Small intestine (tissue), 7 donors: ENCODE results near the gene PPP1R12B. TPM values are rescaled to one million over a fixed set of nuclear protein-coding genes. Genes with fewer than 3 reads are reported as not detected.

Source experiments
- DNase-seq, 2 donors: peaks; one replicate each; pipeline versions ENCODE4 v3.0.0 to v3.0.0-alpha.2; 2013
- FAIRE-seq: peaks from 2 replicates; lab custom pipeline; 2012; peaks lifted over from hg19 to GRCh38; lab: Jason Lieb, UNC
- H3K27ac ChIP-seq, 3 donors: one replicate each; pipeline ENCODE4 v1.5.1; 2013; ENCODE audit warnings: low read length in 2 of 3, mild to moderate bottlenecking in 2 of 3, control low read depth in 1 of 3, inconsistent platforms in 1 of 3, low read depth in 1 of 3, moderate library complexity in 1 of 3
- H3K27me3 ChIP-seq, 3 donors: one replicate each; pipeline ENCODE4 v1.6.1; 2013; ENCODE audit warnings: low read length in 3 of 3, inconsistent platforms in 1 of 3; ENCODE audit not compliant: control insufficient read depth in 3 of 3, insufficient read depth in 3 of 3
- H3K36me3 ChIP-seq, 3 donors: one replicate each; pipeline ENCODE4 v1.6.1; 2013; ENCODE audit warnings: low read length in 3 of 3, inconsistent platforms in 1 of 3, low read depth in 1 of 3, mild to moderate bottlenecking in 1 of 3, moderate library complexity in 1 of 3; ENCODE audit not compliant: control insufficient read depth in 3 of 3, insufficient read depth in 2 of 3
- H3K4me1 ChIP-seq, 3 donors: one replicate each; pipeline ENCODE4 v1.6.1; 2013; ENCODE audit warnings: low read length in 2 of 3, inconsistent platforms in 1 of 3, low read depth in 1 of 3, mild to moderate bottlenecking in 1 of 3, moderate library complexity in 1 of 3; ENCODE audit not compliant: control insufficient read depth in 3 of 3, insufficient read depth in 2 of 3
- H3K4me3 ChIP-seq, 3 donors: one replicate each; pipeline ENCODE4 v1.5.1; 2013; ENCODE audit warnings: low read length in 3 of 3, control low read depth in 1 of 3, inconsistent platforms in 1 of 3, low read depth in 1 of 3, mild to moderate bottlenecking in 1 of 3, moderate library complexity in 1 of 3
- H3K9me3 ChIP-seq, 2 donors: one replicate each; pipeline ENCODE4 v1.6.1; 2013; ENCODE audit warnings: low read depth in 1 of 2, low read length in 1 of 2; ENCODE audit not compliant: control insufficient read depth in 2 of 2, insufficient read depth in 1 of 2
- WGBS, 3 donors: extraction: QIAGEN DNeasy Blood & Tissue Kit; methylation state at CpG; one replicate each; pipeline ENCODE4 v1.1.7; 2013; 5-methylcytosine and 5-hydroxymethylcytosine counted together
- polyA plus RNA-seq, 4 donors: library from polyadenylated mRNA; stranded (reverse) in 3 of 4; unstranded in 1 of 4; fragments of 200-250 nt in 3 of 4; fragments of 120-200 nt in 1 of 4; gene quantifications; one replicate each; pipeline versions ENCODE4 v1.2.1 to v1.2.3, GENCODE V29; 2013
- donor health status: healthy with polysubstance abuse.
- donor health status: control.
- donor health status: control.
- donor health status: Bipolar disorder and iron deficiency.
- donor health status: healthy.

The PPP1R12B gene
- polyA plus RNA-seq, 4 donors: 1.1 to 18.1 (median 8.6) TPM

DNA sequence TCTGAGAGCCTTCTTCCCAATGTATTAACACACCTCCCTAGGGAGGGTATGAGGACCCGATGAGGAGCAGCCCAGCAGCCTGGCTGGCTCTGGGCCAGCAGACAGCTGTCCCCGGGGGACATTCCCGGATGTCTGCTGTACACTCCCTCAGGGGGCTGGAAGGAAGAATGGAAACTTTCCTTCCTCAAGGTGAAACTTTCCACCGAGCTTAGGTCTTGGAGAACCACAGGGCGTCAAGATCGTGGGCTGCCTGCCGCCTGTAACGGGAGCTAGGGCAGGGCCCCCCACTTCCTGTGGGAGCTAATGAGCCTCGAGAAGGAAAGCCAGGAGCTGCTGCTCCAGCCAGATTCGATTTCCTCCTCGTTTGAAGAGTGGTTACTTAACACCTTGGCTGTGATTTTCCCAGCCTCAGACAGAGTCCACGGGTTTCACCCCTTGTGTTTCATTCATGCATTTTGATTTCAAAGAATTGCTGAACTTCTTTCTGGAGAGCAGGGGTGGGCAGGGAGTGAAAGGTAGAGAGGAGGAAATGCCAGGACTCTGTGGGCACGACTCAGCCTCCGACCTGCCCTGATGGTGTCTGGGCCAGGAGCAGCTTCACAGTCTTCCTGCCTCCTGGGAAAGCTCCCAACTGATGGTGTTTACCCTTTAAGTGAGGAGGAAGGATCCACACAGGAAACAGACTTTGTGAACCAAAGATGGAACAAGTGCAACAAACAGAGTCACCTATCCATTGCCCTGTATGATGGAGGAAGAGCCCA lies 36.4 kb upstream of the PPP1R12B start:
- H3K27ac ChIP-seq: no peak overlapping the region
- 30 to 43% (median 40%) methylated on average over 14 of the region's 14 CpGs for WGBS, 3 donors
- FAIRE-seq (no peak), DNase-seq (no peak)
- H3K36me3 ChIP-seq: no peaks in the 10 kb centered on the region
- H3K4me3 ChIP-seq: no peak overlapping the region
- no peaks in the 10 kb centered on the region for H3K27me3 ChIP-seq
- no peaks in the 10 kb centered on the region for H3K4me1 ChIP-seq
- H3K9me3 ChIP-seq: no peaks in the 10 kb centered on the region

- H3K36me3 ChIP-seq: no peaks in the 10 kb centered on the region
- no peak overlapping the region for H3K4me3 ChIP-seq
- FAIRE-seq (no peak), DNase-seq (peak; percentile 81 to 89)
- WGBS, 3 donors: 12 to 15% (median 15%) methylated on average over 9 of the region's 9 CpGs
- H3K9me3 ChIP-seq: no peaks in the 10 kb centered on the region
- no peaks in the 10 kb centered on the region for H3K4me1 ChIP-seq
- no peak overlapping the region for H3K27ac ChIP-seq
- H3K27me3 ChIP-seq: no peaks in the 10 kb centered on the region
Measured at GRCh38 chr1:202315576-202316168, 32.8 kb upstream of the PPP1R12B start.

DNA sequence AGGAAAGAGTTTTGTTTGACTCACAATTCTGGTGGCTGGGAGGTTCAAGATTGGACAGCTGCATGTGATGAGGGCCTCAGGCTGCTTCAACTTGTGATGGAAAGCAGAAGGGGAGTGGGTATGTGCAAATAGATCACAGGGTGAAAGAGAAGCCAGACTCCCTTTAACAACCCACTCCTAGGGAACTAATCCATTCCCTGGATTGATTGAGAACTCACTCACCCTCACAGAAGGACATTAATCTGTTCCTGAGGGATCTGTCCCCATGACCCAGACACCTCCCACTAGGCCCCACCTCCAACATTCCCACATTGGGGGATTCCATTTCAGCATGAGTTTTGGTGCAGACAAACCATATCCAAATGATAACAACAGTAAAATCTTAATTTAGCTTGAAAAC lies 32.3 kb upstream of the PPP1R12B start:
- Histone ChIP-seq H3K9me3 (no peaks in the 10 kb centered on the region), H3K4me3 (no peak overlapping the region), H3K27me3 (peaks cover 0 to 1% (median 0%) of the 10 kb centered on the region in 3 donors), H3K4me1 (no peaks in the 10 kb centered on the region), H3K27ac (no peak overlapping the region), H3K36me3 (no peaks in the 10 kb centered on the region)
- no peak for FAIRE-seq
- DNase-seq: no peak

GRCh38 chr1:202317941-202318925 lies 30.3 kb upstream of the PPP1R12B start:
- H3K27ac ChIP-seq: no peak overlapping the region
- no peak for DNase-seq
- FAIRE-seq: no peak
- no peak overlapping the region for H3K4me3 ChIP-seq
- H3K9me3 ChIP-seq: no peaks in the 10 kb centered on the region
- no peaks in the 10 kb centered on the region for H3K4me1 ChIP-seq
- H3K27me3 ChIP-seq: peaks cover 0 to 3% (median 0%) of the 10 kb centered on the region in 3 donors
- 88 to 92% (median 91%) methylated on average over 49 to 52 of the region's 52 CpGs for WGBS, 3 donors
- H3K36me3 ChIP-seq: no peaks in the 10 kb centered on the region

GRCh38 chr1:202319381-202320080 lies 29.0 kb upstream of the PPP1R12B start:
- Histone ChIP-seq H3K4me1 (no peaks in the 10 kb centered on the region), H3K27ac (no peak overlapping the region), H3K36me3 (no peaks in the 10 kb centered on the region), H3K4me3 (no peak overlapping the region), H3K9me3 (no peaks in the 10 kb centered on the region), H3K27me3 (peaks cover 0 to 3% (median 0%) of the 10 kb centered on the region in 3 donors)
- FAIRE-seq: no peak
- WGBS, 3 donors: 72 to 77% (median 76%) methylated on average over 4 of the region's 4 CpGs
- DNase-seq: no peak

DNA sequence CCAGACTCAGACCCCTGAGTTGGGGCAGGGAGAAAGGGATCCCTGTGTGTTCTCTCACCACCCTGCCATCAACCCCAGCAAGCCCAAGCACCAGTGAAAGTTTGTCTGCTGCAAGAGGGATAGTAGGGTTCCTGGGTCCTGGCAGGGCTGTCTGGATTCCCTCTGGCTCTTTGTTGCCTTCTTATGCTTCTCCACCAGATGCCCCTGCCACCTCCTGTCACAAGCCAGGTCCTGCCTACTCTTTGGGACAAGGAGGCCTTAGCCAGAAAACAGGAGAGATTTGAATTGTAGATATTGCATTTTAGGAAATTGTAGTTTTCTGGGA lies 28.5 kb upstream of the PPP1R12B start:
- no peak for DNase-seq
- Histone ChIP-seq H3K36me3 (no peaks in the 10 kb centered on the region), H3K4me1 (no peaks in the 10 kb centered on the region), H3K27ac (no peak overlapping the region), H3K27me3 (peaks cover 0 to 3% (median 0%) of the 10 kb centered on the region in 3 donors), H3K9me3 (no peaks in the 10 kb centered on the region), H3K4me3 (no peak overlapping the region)
- FAIRE-seq: no peak

DNA sequence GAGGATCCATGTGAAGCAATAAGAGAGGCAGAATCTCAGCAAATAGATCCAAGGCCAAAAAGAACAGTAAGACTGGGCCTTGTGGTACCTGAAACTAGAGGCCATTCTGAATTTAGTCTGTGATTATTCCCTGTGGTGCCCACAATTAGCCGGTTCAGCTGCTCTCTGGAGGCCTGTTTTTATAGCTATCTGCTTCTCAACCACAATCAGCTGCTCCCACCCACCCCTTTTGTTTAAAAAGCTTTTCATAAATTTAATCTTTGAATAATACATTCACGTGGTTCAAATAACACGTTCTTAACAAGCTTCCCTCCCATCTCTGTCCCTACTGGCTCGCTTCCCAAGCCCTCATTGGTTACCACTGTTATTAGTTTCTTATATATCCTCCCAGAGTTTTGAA lies 24.8 kb upstream of the PPP1R12B start:
- no peaks in the 10 kb centered on the region for H3K4me1 ChIP-seq
- 77 to 87% (median 85%) methylated on average over 4 of the region's 4 CpGs for WGBS, 3 donors
- no peaks in the 10 kb centered on the region for H3K36me3 ChIP-seq
- no peak for FAIRE-seq
- H3K4me3 ChIP-seq: no peak overlapping the region
- DNase-seq: no peak
- peaks cover 0 to 3% (median 0%) of the 10 kb centered on the region in 3 donors for H3K27me3 ChIP-seq
- no peaks in the 10 kb centered on the region for H3K9me3 ChIP-seq
- no peak overlapping the region for H3K27ac ChIP-seq

- FAIRE-seq (no peak), DNase-seq (no peak)
- no peaks in the 10 kb centered on the region for H3K9me3 ChIP-seq
- no peak overlapping the region for H3K4me3 ChIP-seq
- H3K4me1 ChIP-seq: peaks cover 0 to 2% (median 0%) of the 10 kb centered on the region in 3 donors
- 86 to 92% (median 91%) methylated on average over 2 of the region's 2 CpGs for WGBS, 3 donors
- peaks cover 0 to 3% (median 0%) of the 10 kb centered on the region in 3 donors for H3K27me3 ChIP-seq
- H3K27ac ChIP-seq: no peak overlapping the region
- H3K36me3 ChIP-seq: no peaks in the 10 kb centered on the region
Measured at GRCh38 chr1:202324646-202325045, 23.9 kb upstream of the PPP1R12B start.
